Measurements from ENCODE around the gene NUMBL. TPM values are rescaled to one million over a fixed set of nuclear protein-coding genes. Genes with fewer than 3 reads are reported as not detected.

The NUMBL gene
- total and polyA plus RNA-seq, 2 experiments from 2014 or later = 15.7 to 32.1 TPM

- Histone ChIP-seq H3K79me2 (peaks cover 4% of the 10 kb centered on the region), H2AFZ (no peak overlapping the region), H3K36me3 (replicated peaks; ENCODE audit: insufficient read depth, low read depth) (no peaks in the 10 kb centered on the region), H3K4me3 (no peak overlapping the region), H4K20me1 (ENCODE audit: insufficient read depth, poor library complexity, severe bottlenecking) (no peaks in the 10 kb centered on the region), H3K9me3 (ENCODE audit: low read depth) (no peaks in the 10 kb centered on the region), H3K27ac (no peak overlapping the region), H3K4me2 (no peak overlapping the region), H3K27me3 (no peaks in the 10 kb centered on the region), H3K9me2 (replicated peaks; ENCODE audit: insufficient read depth) (no peaks in the 10 kb centered on the region), H3K4me1 (ENCODE audit: insufficient read depth) (no peaks in the 10 kb centered on the region)
- no peak for TF ChIP-seq CTCF (IDR thresholded peaks at IDR 0.05; ENCODE audit: poor library complexity)
- no peak for TF ChIP-seq EZH2 (IDR thresholded peaks at IDR 0.05; ENCODE audit: borderline replicate concordance)
- TF ChIP-seq EZH2phosphoT487 (IDR thresholded peaks at IDR 0.05; ENCODE audit: low read depth, severe bottlenecking, unreplicated experiment) = no peak
- no peak for DNase-seq (ENCODE audit: low spot score)
- 96% methylated on average over 8 of the region's 8 CpGs for WGBS (ENCODE audit: low lambda C conversion rate, missing lambda C conversion rate)
Observed at GRCh38 chr19:40620161-40620485, 70.3 kb downstream of the NUMBL start.

GRCh38 chr19:40619333-40620160 lies 70.9 kb downstream of the NUMBL start:
- Histone ChIP-seq H3K9me2 (replicated peaks; ENCODE audit: insufficient read depth) (no peaks in the 10 kb centered on the region), H4K20me1 (ENCODE audit: insufficient read depth, poor library complexity, severe bottlenecking) (no peaks in the 10 kb centered on the region), H3K36me3 (replicated peaks; ENCODE audit: insufficient read depth, low read depth) (no peaks in the 10 kb centered on the region), H3K4me1 (ENCODE audit: insufficient read depth) (no peaks in the 10 kb centered on the region), H3K4me2 (no peak overlapping the region), H3K9me3 (ENCODE audit: low read depth) (no peaks in the 10 kb centered on the region), H3K4me3 (no peak overlapping the region), H3K79me2 (peaks cover 4% of the 10 kb centered on the region), H3K27ac (no peak overlapping the region), H2AFZ (no peak overlapping the region), H3K27me3 (no peaks in the 10 kb centered on the region)
- no peak for TF ChIP-seq CTCF (IDR thresholded peaks at IDR 0.05; ENCODE audit: poor library complexity)
- no peak for TF ChIP-seq EZH2phosphoT487 (IDR thresholded peaks at IDR 0.05; ENCODE audit: low read depth, severe bottlenecking, unreplicated experiment)
- no peak for TF ChIP-seq EZH2 (IDR thresholded peaks at IDR 0.05; ENCODE audit: borderline replicate concordance)
- DNase-seq (ENCODE audit: low spot score) = no peak
- WGBS (ENCODE audit: low lambda C conversion rate, missing lambda C conversion rate) = 84% methylated on average over 11 of the region's 11 CpGs

- Histone ChIP-seq H3K79me2 (peaks cover 4% of the 10 kb centered on the region), H3K27me3 (no peaks in the 10 kb centered on the region), H3K9me2 (replicated peaks; ENCODE audit: insufficient read depth) (no peaks in the 10 kb centered on the region), H3K4me1 (ENCODE audit: insufficient read depth) (no peaks in the 10 kb centered on the region), H4K20me1 (ENCODE audit: insufficient read depth, poor library complexity, severe bottlenecking) (no peaks in the 10 kb centered on the region), H3K4me2 (no peak overlapping the region), H2AFZ (no peak overlapping the region), H3K4me3 (no peak overlapping the region), H3K36me3 (replicated peaks; ENCODE audit: insufficient read depth, low read depth) (no peaks in the 10 kb centered on the region), H3K27ac (no peak overlapping the region), H3K9me3 (ENCODE audit: low read depth) (no peaks in the 10 kb centered on the region)
- no peak for TF ChIP-seq CTCF (IDR thresholded peaks at IDR 0.05; ENCODE audit: poor library complexity)
- no peak for TF ChIP-seq EZH2 (IDR thresholded peaks at IDR 0.05; ENCODE audit: borderline replicate concordance)
- no peak for TF ChIP-seq EZH2phosphoT487 (IDR thresholded peaks at IDR 0.05; ENCODE audit: low read depth, severe bottlenecking, unreplicated experiment)
- 96% methylated on average over 4 of the region's 4 CpGs for WGBS (ENCODE audit: low lambda C conversion rate, missing lambda C conversion rate)
- no peak for DNase-seq (ENCODE audit: low spot score)
Observed at GRCh38 chr19:40617961-40618360, 72.5 kb downstream of the NUMBL start.
